ENCODE data around the gene DSPP. TPM values are rescaled to one million over a fixed set of nuclear protein-coding genes. Genes with fewer than 3 reads are reported as not detected.

The DSPP gene
- total RNA-seq, 1 experiment from 2014 or later: not detected

- Histone ChIP-seq H3K27me3 (ENCODE audit: control insufficient read depth, insufficient read depth, low read length) (no peaks in the 10 kb centered on the region), H3K4me3 (ENCODE audit: low read depth in 2 of 2, low read length in 2 of 2) (no peak overlapping the region), H3K9me3 (ENCODE audit: control insufficient read depth, insufficient read depth, low read depth, low read length) (no peaks in the 10 kb centered on the region), H3K27ac (ENCODE audit: low read length) (no peak overlapping the region), H3K4me1 (ENCODE audit: control insufficient read depth, insufficient read depth, low read length) (no peaks in the 10 kb centered on the region), H3K36me3 (ENCODE audit: control insufficient read depth, insufficient read depth, low read length) (no peaks in the 10 kb centered on the region)
- no TSS peak for BruUV-seq (replicated peaks)
- POLR2A ChIA-PET: no interaction called here
- in situ Hi-C loops (cut with HindIII; ENCODE audit: low pct_unique_long_range_greater_than_20kb, low sequenced_read_pairs): no loop called here
- TF ChIP-seq SIN3A (IDR thresholded peaks at IDR 0.05; ENCODE audit: borderline replicate concordance, insufficient read depth, low read depth, low read length) (no peak), CTCF (IDR thresholded peaks at IDR 0.05) (no peak), TCF7L2 (IDR thresholded peaks at IDR 0.05; ENCODE audit: low read depth, low read length) (no peak), POLR2AphosphoS5 (IDR thresholded peaks at IDR 0.05; ENCODE audit: low read depth, low read length) (no peak), REST (IDR thresholded peaks at IDR 0.05; ENCODE audit: insufficient read depth in 1 of 2, low read depth in 2 of 2, low read length in 1 of 2) (no peak)
- CTCF ChIA-PET: no interaction called here
- no peak for ATAC-seq
- no peak for DNase-seq (ENCODE audit: low read depth, low spot score)
- intact Hi-C loops (cut with micrococcal nuclease; ENCODE audit: unreplicated experiment): no loop called here
These were observed 43.6 kb downstream of the DSPP start for GRCh38 chr4:87651941-87652340.

GRCh38 chr4:87654487-87655044 is 46.2 kb downstream of the DSPP start:
- ATAC-seq: no peak
- DNase-seq (ENCODE audit: low read depth, low spot score): no peak
- H3K27me3 ChIP-seq (ENCODE audit: control insufficient read depth, insufficient read depth, low read length): no peaks in the 10 kb centered on the region
- H3K4me1 ChIP-seq (ENCODE audit: control insufficient read depth, insufficient read depth, low read length): no peaks in the 10 kb centered on the region
- TF ChIP-seq REST (IDR thresholded peaks at IDR 0.05; ENCODE audit: insufficient read depth in 1 of 2, low read depth in 2 of 2, low read length in 1 of 2): no peak
- no peak for TF ChIP-seq POLR2AphosphoS5 (IDR thresholded peaks at IDR 0.05; ENCODE audit: low read depth, low read length)
- no peak for TF ChIP-seq CTCF (IDR thresholded peaks at IDR 0.05)
- no peak for TF ChIP-seq TCF7L2 (IDR thresholded peaks at IDR 0.05; ENCODE audit: low read depth, low read length)
- no peak for TF ChIP-seq SIN3A (IDR thresholded peaks at IDR 0.05; ENCODE audit: borderline replicate concordance, insufficient read depth, low read depth, low read length)
- no peaks in the 10 kb centered on the region for H3K9me3 ChIP-seq (ENCODE audit: control insufficient read depth, insufficient read depth, low read depth, low read length)
- in situ Hi-C loops (cut with HindIII; ENCODE audit: low pct_unique_long_range_greater_than_20kb, low sequenced_read_pairs) (no loop called here), intact Hi-C loops (cut with micrococcal nuclease; ENCODE audit: unreplicated experiment) (no loop called here)
- H3K27ac ChIP-seq (ENCODE audit: low read length): no peak overlapping the region
- H3K4me3 ChIP-seq (ENCODE audit: low read depth in 2 of 2, low read length in 2 of 2): no peak overlapping the region
- no peaks in the 10 kb centered on the region for H3K36me3 ChIP-seq (ENCODE audit: control insufficient read depth, insufficient read depth, low read length)
- BruUV-seq (replicated peaks): no TSS peak
- POLR2A ChIA-PET: no interaction called here
- CTCF ChIA-PET: no interaction called here
